ENCODE data around the gene SYT2. TPM values are rescaled to one million over a fixed set of nuclear protein-coding genes. Genes with fewer than 3 reads are reported as not detected.
"Not testable (repeated sequence)": the region's sequence is repeated elsewhere in the genome, so short reads cannot be mapped to it uniquely, and the experiment has no call there.

SYT2 gene
- total RNA-seq, 1 donor from 2014 or later, result 0.26 TPM

- Histone ChIP-seq H3K4me1 (no peaks in the 10 kb centered on the region), H2AFZ (replicated peaks) (no peak overlapping the region), H3K9me3 (ENCODE audit: low read depth) (no peaks in the 10 kb centered on the region), H3K79me2 (ENCODE audit: low read depth) (no peaks in the 10 kb centered on the region), H3K4me3 (no peak overlapping the region), H3K4me2 (no peak overlapping the region), H3F3A (ENCODE audit: low read depth) (no peaks in the 10 kb centered on the region), H3K27ac (no peak overlapping the region), H3K27me3 (no peaks in the 10 kb centered on the region), H3K9ac (no peak overlapping the region), H4K20me1 (ENCODE audit: low read depth) (no peaks in the 10 kb centered on the region), H3K36me3 (no peaks in the 10 kb centered on the region)
- TF ChIP-seq EZH2phosphoT487 (IDR thresholded peaks at IDR 0.05), result no peak
- H3K27ac Mint-ChIP-seq, result no peak overlapping the region
- no peaks in the 10 kb centered on the region for H3K27me3 Mint-ChIP-seq (ENCODE audit: insufficient read depth, low read depth)
- H3K4me3 Mint-ChIP-seq, result no peak overlapping the region
- H3K4me1 Mint-ChIP-seq, result peaks cover 2% of the 10 kb centered on the region
- no peaks in the 10 kb centered on the region for H3K9me3 Mint-ChIP-seq
- H3K36me3 Mint-ChIP-seq, result no peaks in the 10 kb centered on the region
- no peak for DNase-seq (ENCODE audit: low spot score)
Observed at GRCh38 chr1:202553560-202554038, 156.7 kb downstream of the SYT2 start.

GRCh38 chr1:202553078-202553477 is 157.2 kb downstream of the SYT2 start:
- not testable (repeated sequence) for H4K20me1 ChIP-seq (ENCODE audit: low read depth); H3K36me3 Mint-ChIP-seq; H3K27me3 ChIP-seq; H3K4me1 ChIP-seq; H3K4me1 Mint-ChIP-seq; H3K79me2 ChIP-seq (ENCODE audit: low read depth); H3K4me2 ChIP-seq; H3K36me3 ChIP-seq; H3K4me3 ChIP-seq; H3K27me3 Mint-ChIP-seq (ENCODE audit: insufficient read depth, low read depth); H3F3A ChIP-seq (ENCODE audit: low read depth); H2AFZ ChIP-seq (replicated peaks); H3K4me3 Mint-ChIP-seq; H3K9me3 ChIP-seq (ENCODE audit: low read depth); H3K9me3 Mint-ChIP-seq; DNase-seq (ENCODE audit: low spot score); H3K27ac ChIP-seq; H3K27ac Mint-ChIP-seq; H3K9ac ChIP-seq

- H3K9me3 Mint-ChIP-seq; H3K27ac ChIP-seq; H3K9ac ChIP-seq; H3K36me3 Mint-ChIP-seq; H3K36me3 ChIP-seq; H3K4me3 Mint-ChIP-seq; H3K27ac Mint-ChIP-seq; H3K79me2 ChIP-seq (ENCODE audit: low read depth); H2AFZ ChIP-seq (replicated peaks); H3K4me3 ChIP-seq; H3K4me1 Mint-ChIP-seq; H3K9me3 ChIP-seq (ENCODE audit: low read depth); H3K27me3 Mint-ChIP-seq (ENCODE audit: insufficient read depth, low read depth); H3K4me1 ChIP-seq; H4K20me1 ChIP-seq (ENCODE audit: low read depth); H3K27me3 ChIP-seq; DNase-seq (ENCODE audit: low spot score); H3F3A ChIP-seq (ENCODE audit: low read depth); H3K4me2 ChIP-seq: not testable (repeated sequence)
Observed at GRCh38 chr1:202552615-202553014, 157.6 kb downstream of the SYT2 start.

DNA sequence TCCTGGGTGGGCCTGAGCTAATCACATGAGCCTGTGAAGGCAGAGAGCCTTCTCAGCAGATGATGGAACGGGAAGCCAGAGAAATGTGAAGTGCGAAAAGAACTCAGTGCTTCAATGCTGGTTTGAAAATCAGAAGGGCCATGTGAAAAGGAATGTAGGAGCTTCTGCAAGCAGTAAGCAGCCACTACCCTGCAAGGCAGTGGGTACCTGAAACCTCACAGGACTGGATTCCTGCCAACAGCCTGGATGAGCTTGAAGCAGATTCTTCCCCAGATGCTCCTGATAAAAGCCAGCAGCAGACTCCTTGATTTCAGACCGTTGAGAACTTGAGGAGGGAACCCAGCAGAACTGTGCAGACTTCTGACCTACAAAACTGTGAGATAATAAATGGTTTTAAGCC is 158.6 kb downstream of the SYT2 start:
- DNase-seq (ENCODE audit: low spot score), result no peak

GRCh38 chr1:202550088-202550487 is 160.2 kb downstream of the SYT2 start:
- not testable (repeated sequence) for H3K9ac ChIP-seq; H3K4me1 ChIP-seq; H3K9me3 Mint-ChIP-seq; H3F3A ChIP-seq (ENCODE audit: low read depth); H3K36me3 Mint-ChIP-seq; H3K27me3 Mint-ChIP-seq (ENCODE audit: insufficient read depth, low read depth); H3K9me3 ChIP-seq (ENCODE audit: low read depth); H3K36me3 ChIP-seq; H2AFZ ChIP-seq (replicated peaks); H3K27ac ChIP-seq; H3K79me2 ChIP-seq (ENCODE audit: low read depth); H3K27ac Mint-ChIP-seq; DNase-seq (ENCODE audit: low spot score); H3K4me3 ChIP-seq; H3K4me3 Mint-ChIP-seq; H3K4me2 ChIP-seq; H4K20me1 ChIP-seq (ENCODE audit: low read depth); H3K4me1 Mint-ChIP-seq; H3K27me3 ChIP-seq

More for the DNA sequence above, 158.6 kb downstream of the SYT2 start:
- no peak overlapping the region for H3K9ac ChIP-seq
- no peaks in the 10 kb centered on the region for H3F3A ChIP-seq (ENCODE audit: low read depth)
- H3K27ac Mint-ChIP-seq, result no peak overlapping the region
- no peaks in the 10 kb centered on the region for H3K4me1 ChIP-seq
- TF ChIP-seq, protein P1, sequence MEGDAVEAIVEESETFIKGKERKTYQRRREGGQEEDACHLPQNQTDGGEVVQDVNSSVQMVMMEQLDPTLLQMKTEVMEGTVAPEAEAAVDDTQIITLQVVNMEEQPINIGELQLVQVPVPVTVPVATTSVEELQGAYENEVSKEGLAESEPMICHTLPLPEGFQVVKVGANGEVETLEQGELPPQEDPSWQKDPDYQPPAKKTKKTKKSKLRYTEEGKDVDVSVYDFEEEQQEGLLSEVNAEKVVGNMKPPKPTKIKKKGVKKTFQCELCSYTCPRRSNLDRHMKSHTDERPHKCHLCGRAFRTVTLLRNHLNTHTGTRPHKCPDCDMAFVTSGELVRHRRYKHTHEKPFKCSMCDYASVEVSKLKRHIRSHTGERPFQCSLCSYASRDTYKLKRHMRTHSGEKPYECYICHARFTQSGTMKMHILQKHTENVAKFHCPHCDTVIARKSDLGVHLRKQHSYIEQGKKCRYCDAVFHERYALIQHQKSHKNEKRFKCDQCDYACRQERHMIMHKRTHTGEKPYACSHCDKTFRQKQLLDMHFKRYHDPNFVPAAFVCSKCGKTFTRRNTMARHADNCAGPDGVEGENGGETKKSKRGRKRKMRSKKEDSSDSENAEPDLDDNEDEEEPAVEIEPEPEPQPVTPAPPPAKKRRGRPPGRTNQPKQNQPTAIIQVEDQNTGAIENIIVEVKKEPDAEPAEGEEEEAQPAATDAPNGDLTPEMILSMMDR (IDR thresholded peaks at IDR 0.05), result no peak
- TF ChIP-seq EZH2 (IDR thresholded peaks at IDR 0.05) (no peak), EZH2phosphoT487 (IDR thresholded peaks at IDR 0.05) (no peak)
- no peaks in the 10 kb centered on the region for H3K9me3 Mint-ChIP-seq
- no peak overlapping the region for H3K4me3 Mint-ChIP-seq
- no peak overlapping the region for H2AFZ ChIP-seq (replicated peaks)
- no peaks in the 10 kb centered on the region for H3K9me3 ChIP-seq (ENCODE audit: low read depth)
- H3K27me3 Mint-ChIP-seq (ENCODE audit: insufficient read depth, low read depth), result no peaks in the 10 kb centered on the region
- H3K4me3 ChIP-seq, result no peak overlapping the region
- no peaks in the 10 kb centered on the region for H4K20me1 ChIP-seq (ENCODE audit: low read depth)
- no peaks in the 10 kb centered on the region for H3K27me3 ChIP-seq
- H3K27ac ChIP-seq, result no peak overlapping the region
- H3K36me3 ChIP-seq, result no peaks in the 10 kb centered on the region
- H3K4me1 Mint-ChIP-seq, result no peaks in the 10 kb centered on the region
- H3K79me2 ChIP-seq (ENCODE audit: low read depth), result no peaks in the 10 kb centered on the region
- H3K4me2 ChIP-seq, result no peak overlapping the region
- no peaks in the 10 kb centered on the region for H3K36me3 Mint-ChIP-seq
